ENCODE results near the gene CCDC57.

- TF ChIP-seq GTF2F1 (IDR thresholded peaks at IDR 0.05; ENCODE audit: low read depth, low read length) (no peak), BCOR (IDR thresholded peaks at IDR 0.05) (no peak), HMGXB4 (CRISPR knock-in tag; IDR thresholded peaks at IDR 0.05) (no peak), TEAD4 (IDR thresholded peaks at IDR 0.05; ENCODE audit: low read length) (no peak), TEAD4 (CRISPR knock-in tag; IDR thresholded peaks at IDR 0.05; ENCODE audit: borderline replicate concordance) (no peak), TAF1 (IDR thresholded peaks at IDR 0.05; ENCODE audit: control insufficient read depth, extremely low read depth, insufficient read depth, low read length, severe bottlenecking) (no peak), TGIF2 (CRISPR knock-in tag; IDR thresholded peaks at IDR 0.05) (no peak), CTCF (IDR thresholded peaks at IDR 0.05 in 2 of 3, conservative IDR thresholded peaks at IDR 0.05 in 1 of 3; ENCODE audit: insufficient read depth in 2 of 3, low read depth in 1 of 3, low read length in 3 of 3) (no peak), POLR2AphosphoS5 (IDR thresholded peaks at IDR 0.05; ENCODE audit: control insufficient read depth, insufficient read depth, low read depth, low read length) (no peak), ZBTB1 (CRISPR knock-in tag; IDR thresholded peaks at IDR 0.05; ENCODE audit: borderline replicate concordance, low read depth) (no peak), CHD1 (IDR thresholded peaks at IDR 0.05; ENCODE audit: low read length) (no peak), HDAC6 (IDR thresholded peaks at IDR 0.05; ENCODE audit: low read depth, low read length) (no peak), JUN (IDR thresholded peaks at IDR 0.05; ENCODE audit: borderline replicate concordance, low read depth, low read length) (no peak), JUN (CRISPR knock-in tag; IDR thresholded peaks at IDR 0.05; ENCODE audit: borderline replicate concordance) (no peak)
Observed at GRCh38 chr17:82234211-82235055, 21.8 kb upstream of the CCDC57 start.
